GM21576 (cell line): ENCODE results near the gene KTN1.
A peak's percentile ranks its signal among the peaks of the same experiment; 100 is the strongest.

Experiments used
- ATAC-seq: cut with Tn5 transposase; IDR thresholded peaks from one replicate; pipeline ENCODE4 v1.9.1; 2021; ENCODE audit warnings: mild to moderate bottlenecking, moderate library complexity; ENCODE audit not compliant: unreplicated experiment

Gene KTN1

GRCh38 chr14:55671641-55672040, 91.6 kb downstream of the KTN1 start:
- no peak for ATAC-seq

- no peak for ATAC-seq
These were observed 93.0 kb downstream of the KTN1 start for GRCh38 chr14:55673048-55673447.

- no peak for ATAC-seq
These were observed 101.1 kb downstream of the KTN1 start for GRCh38 chr14:55681096-55681495.

GRCh38 chr14:55684956-55685584, 105.1 kb downstream of the KTN1 start:
- ATAC-seq: no peak

- ATAC-seq: no peak
These were observed 106.7 kb downstream of the KTN1 start for GRCh38 chr14:55686713-55687112.

- no peak for ATAC-seq
These were observed 108.6 kb downstream of the KTN1 start for GRCh38 chr14:55688566-55688965.

- no peak for ATAC-seq
These were observed 110.2 kb downstream of the KTN1 start for GRCh38 chr14:55689981-55690871.

GRCh38 chr14:55691659-55692058, 111.7 kb downstream of the KTN1 start:
- ATAC-seq: no peak

GRCh38 chr14:55693904-55694303, 113.9 kb downstream of the KTN1 start:
- no peak for ATAC-seq

- ATAC-seq: no peak
These were observed 117.4 kb downstream of the KTN1 start for GRCh38 chr14:55697414-55697861.

- ATAC-seq: no peak
These were observed 118.0 kb downstream of the KTN1 start for GRCh38 chr14:55698051-55698450.

- no peak for ATAC-seq
These were observed 119.4 kb downstream of the KTN1 start for GRCh38 chr14:55699131-55700057.

GRCh38 chr14:55701638-55702037, 121.6 kb downstream of the KTN1 start:
- peak; percentile 90 for ATAC-seq

GRCh38 chr14:55702511-55702910, 122.5 kb downstream of the KTN1 start:
- no peak for ATAC-seq

GRCh38 chr14:55704654-55705053, 124.6 kb downstream of the KTN1 start:
- ATAC-seq: no peak

- ATAC-seq: no peak
These were observed 125.8 kb downstream of the KTN1 start for GRCh38 chr14:55705651-55706364.

- no peak for ATAC-seq
These were observed 126.3 kb downstream of the KTN1 start for GRCh38 chr14:55706365-55706684.

- no peak for ATAC-seq
These were observed 126.9 kb downstream of the KTN1 start for GRCh38 chr14:55706893-55707292.

GRCh38 chr14:55707365-55707804, 127.4 kb downstream of the KTN1 start:
- no peak for ATAC-seq

- no peak for ATAC-seq
These were observed 130.6 kb downstream of the KTN1 start for GRCh38 chr14:55710506-55711041.
